Endometrial microvascular endothelial cells (primary cell): ENCODE measurements around the gene TMEM151A. TPM values are rescaled to one million over a fixed set of nuclear protein-coding genes. Genes with fewer than 3 reads are reported as not detected.
"Not testable (repeated sequence)": the region's sequence is repeated elsewhere in the genome, so short reads cannot be mapped to it uniquely, and the experiment has no call there.

Experiments
- in situ Hi-C: cut with HindIII; loops from 2 replicates; pipeline ENCODE4 v1.10.0; 2017; ENCODE audit warnings: low sequenced_read_pairs, low pct_unique_long_range_greater_than_20kb; ENCODE audit errors: inconsistent ontology term
- total RNA-seq: library from RNA; depleted of rRNA; stranded (reverse); fragments of >200 nt; gene quantifications from one replicate; pipeline ENCODE4 v1.2.3, GENCODE V29; 2015; ENCODE audit errors: inconsistent ontology term

The TMEM151A gene
- not detected for total RNA-seq

DNA sequence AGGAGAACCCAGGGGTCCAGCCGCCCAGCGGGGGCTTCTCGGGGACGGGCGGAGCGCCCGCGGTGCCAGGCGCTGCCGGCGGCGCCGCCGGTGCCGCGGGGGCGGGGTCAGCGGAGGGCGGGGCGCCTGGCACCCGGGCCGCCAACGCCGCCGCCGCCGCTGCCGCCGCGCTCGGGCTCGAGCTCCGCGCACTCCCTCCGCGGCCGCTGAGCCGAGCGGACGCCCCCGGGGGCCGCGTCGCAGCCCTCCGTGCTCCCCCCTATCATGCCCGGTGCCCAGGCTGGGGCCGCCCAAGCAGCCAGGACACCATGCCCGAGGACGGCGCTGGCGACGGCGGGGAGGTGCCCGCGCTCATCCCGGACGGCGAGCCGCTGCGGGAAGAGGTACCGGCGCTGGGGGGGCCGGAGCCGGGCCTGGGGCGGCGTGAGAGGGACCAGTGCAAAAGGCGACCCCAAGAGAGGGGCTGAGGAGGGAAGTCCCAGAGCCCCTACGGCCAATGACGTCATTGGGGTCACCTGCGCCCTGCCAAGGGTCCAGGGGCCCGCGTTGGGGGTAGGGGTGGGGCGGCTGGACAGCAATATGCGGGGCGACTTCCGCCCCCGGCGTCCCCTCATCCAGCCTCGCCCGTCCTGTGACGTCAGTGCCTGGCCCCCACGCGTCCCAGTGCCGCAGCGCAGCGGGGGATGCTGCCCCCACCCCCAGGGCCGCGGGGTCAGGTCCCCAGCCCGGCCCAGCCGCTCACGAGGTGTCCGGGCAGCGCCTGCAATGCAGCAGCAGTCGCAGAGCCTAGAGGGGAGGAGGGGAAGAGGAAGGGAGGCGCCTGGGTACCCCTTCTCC, at the start of gene TMEM151A:
TSS of gene TMEM151A (plus strand) at position 189 of the 837 bp plus-strand sequence. CDS start at position 309, 120 bp downstream.
- in situ Hi-C loops = no loop called here

DNA sequence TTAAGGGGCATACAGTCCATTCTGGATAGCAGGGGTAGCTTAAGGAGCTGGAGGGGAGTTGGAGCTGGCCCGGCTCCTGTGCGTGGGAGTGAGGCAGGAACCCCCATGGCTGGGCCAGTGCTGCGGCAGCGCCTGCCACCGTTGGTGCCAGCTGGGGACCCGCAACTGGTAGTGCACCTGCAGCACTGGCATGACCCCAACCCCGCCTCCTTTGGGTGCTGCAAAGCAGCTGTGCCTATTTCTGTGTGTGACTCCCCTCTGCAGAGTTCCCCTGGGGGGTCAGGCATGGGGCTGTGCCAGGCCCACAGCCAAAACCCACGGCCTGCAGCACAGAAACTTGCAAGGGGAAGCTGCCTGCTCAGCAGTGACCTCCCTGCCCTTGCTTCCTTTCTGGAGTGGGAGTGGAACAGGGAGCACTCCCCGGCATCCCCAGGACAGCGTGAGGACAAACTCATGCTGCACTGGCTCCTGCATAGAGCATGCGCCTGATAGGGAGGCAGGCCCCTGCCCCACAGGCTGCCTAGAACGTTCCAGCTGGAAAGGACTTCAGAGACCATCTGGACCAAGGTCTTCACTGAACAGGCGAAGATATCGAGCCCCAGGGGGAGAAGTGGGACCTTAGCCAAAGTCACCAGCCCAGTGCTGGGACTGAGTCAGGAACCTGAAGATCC, 49.5 kb upstream of the TMEM151A start:
- in situ Hi-C loops = no loop called here

DNA sequence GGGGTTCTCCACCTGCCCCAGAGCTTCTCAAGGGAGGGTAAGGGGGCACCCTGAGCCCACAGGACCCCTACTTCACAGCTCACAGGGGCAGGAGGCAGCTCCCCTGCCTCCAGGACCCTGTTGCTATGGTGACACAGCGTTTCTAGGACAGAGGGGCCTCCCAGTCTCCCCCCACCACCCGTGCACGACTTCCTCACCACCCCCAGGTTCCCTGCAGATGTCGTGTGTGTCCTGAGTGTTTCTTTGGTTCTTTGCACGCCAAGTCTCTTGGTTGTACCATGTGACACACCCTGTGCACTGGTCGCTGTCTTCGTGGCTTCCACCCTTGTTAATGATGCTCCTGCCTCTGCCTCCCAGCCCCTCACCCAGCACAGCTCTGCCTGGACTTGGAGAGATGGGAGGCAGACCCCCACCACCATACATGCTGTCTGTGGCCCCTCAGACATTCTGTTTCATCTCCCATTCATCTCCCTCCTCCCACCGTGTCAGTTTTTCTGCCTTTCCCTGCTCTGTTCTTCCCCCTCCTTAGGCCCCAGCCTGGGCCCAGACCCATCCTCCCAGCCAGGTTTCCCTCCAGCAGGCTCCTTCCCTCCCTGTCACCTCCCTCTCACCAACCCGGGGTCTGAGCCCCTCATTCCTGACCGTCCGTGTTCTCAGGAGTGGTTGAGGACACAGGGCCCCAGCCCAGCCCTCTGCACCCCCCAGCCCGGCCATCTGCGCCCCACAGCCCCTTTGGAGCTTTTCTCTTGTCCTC, 47.7 kb upstream of the TMEM151A start:
- in situ Hi-C loops = no loop called here

DNA sequence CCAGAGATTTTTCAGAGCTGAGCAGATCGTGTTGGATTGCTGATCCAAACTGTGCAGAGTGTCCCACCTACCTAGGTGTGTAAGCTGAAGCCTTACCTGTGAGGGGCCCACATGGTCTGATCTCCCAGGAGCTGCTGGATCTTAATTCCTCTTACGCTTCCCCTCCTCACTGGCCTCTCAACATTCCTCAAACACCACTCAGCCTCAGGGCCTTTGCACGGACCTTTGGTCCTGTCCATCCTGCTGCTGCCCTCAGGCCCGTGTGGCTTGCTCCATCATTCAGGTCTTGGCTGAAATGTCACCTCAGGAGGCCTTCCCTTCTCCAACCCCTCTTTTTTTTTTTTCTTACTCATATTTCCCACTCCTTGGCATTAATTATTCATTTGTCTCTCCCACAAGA, 44.4 kb upstream of the TMEM151A start:
- in situ Hi-C loops = no loop called here

DNA sequence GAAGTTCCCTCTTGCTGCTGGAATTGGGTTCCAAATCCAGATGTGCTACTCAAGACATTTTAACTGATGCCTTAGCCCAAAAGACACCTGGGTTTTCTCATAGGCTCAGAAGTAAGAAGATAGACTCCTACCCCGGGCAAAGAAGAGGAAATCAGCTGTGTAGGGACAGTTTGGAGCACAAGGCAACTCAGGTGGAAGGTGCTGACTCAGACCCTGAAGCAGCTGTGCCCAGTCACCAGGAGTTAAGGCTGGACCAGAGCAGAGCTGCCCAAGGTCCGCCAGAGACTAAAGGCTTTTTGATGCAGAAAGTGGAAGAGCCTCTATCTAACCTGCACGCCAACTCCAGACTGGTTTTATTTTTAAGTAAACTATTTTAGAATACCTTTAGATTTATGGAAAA, 43.9 kb upstream of the TMEM151A start:
- in situ Hi-C loops = no loop called here

DNA sequence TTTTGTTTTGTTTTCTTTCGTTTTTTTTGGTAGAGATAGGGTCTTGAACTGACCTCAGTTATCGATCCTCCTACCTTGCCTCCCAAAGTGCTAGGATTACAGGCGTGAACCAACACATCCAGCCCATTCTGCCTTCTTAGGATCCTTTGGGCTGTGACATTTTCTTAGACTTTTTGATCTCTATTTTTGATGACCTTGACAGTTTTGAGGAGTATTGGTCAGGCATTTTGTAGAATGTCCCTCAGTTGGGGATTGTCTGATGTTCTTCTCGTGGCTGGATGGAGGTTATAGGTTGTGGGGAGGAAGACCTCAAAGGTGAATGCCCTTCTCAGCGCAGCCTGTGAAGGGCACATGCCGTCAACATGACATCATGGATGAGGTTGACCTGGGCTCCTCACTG, 42.8 kb upstream of the TMEM151A start:
- in situ Hi-C loops = no loop called here

DNA sequence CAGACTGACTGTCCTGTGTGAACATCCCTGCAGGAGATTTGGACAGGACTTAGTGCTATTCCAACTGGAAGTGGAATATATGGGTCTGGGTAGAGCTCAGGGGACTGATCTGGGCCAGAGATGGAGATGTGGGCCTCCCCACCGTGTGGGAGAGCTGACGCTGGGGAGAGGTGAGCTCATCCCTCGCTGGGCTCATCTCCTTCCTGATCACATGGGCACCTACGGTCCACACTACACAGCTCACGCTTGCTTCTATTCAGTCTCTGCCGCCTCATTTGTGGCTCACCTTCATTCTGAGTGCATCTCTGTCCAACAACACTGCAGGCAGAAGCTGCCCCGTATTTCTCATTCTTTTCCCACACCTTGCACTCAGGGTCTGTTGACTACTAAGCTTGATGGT, 39.9 kb upstream of the TMEM151A start:
- in situ Hi-C loops = no loop called here

DNA sequence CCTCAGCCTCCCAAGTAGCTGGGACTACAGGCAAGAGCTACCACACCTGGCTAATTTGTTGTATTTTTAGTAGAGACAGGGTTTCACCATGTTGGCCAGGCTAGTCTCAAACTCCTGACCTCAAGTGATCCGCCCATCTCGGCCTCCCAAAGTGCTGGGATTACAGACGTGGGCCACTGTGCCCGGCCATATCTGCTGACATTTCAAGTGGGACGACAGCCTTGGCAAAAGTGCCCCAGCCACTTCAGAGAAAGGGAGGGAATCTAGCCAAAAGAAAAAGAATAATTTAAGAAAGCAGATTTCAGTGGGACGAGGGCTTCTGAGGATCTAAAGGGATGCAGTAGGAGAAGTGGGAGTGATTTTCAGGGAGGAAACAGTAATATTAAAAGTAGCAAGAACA, 38.6 kb upstream of the TMEM151A start:
- in situ Hi-C loops = not testable (repeated sequence)

DNA sequence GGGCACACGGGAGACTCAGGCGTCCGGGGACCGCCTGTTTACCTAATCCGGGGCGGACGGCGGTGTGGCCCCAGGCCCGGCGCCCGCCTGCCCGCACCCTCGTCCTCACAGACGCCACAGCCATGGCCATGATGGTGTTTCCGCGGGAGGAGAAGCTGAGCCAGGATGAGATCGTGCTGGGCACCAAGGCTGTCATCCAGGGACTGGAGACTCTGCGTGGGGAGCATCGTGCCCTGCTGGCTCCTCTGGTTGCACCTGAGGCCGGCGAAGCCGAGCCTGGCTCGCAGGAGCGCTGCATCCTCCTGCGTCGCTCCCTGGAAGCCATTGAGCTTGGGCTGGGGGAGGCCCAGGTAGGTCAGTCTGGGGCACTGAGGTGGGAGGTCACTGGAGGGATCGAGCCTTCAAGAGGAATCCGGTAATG, 33.2 kb upstream of the TMEM151A start:
- in situ Hi-C loops = no loop called here

DNA sequence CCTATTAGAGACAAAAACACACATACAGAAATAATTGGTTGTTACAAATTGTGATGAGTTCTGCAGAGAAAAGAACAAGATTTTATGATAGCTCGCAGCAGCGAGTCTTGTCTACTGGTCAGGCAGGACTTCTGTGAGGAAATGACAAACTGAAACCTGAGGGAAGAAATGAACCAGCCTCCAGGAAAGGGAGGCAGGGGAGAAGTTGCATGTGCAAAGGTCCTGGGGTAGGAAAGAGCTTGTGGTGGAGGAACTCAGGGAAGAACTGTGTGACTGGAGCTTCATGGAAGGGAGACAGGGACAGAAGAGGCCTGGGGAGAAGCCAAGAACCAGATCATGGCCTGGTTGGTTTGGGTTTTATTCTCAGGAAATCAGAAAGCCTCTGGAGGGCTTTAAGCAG, 32.5 kb upstream of the TMEM151A start:
- in situ Hi-C loops = no loop called here

DNA sequence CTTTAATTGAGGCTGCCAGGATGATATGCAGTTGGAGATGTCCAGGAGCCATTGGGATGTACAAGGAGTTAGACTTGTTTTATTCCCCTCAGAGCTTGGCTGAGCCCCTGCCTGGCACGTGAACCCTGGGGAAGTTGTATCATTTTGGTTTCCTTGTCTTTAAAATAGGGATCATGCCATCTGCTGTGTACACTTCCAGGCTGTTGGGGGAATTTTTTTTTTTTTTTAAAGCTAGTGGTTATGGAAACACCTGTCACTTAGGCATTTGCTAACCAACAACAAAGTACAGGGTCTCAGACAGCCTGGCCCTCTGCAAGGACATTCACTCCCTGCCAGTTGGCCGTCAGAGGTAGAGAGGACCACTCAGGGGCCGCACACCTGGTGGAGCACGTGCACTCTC, 31.7 kb upstream of the TMEM151A start:
- in situ Hi-C loops = no loop called here

DNA sequence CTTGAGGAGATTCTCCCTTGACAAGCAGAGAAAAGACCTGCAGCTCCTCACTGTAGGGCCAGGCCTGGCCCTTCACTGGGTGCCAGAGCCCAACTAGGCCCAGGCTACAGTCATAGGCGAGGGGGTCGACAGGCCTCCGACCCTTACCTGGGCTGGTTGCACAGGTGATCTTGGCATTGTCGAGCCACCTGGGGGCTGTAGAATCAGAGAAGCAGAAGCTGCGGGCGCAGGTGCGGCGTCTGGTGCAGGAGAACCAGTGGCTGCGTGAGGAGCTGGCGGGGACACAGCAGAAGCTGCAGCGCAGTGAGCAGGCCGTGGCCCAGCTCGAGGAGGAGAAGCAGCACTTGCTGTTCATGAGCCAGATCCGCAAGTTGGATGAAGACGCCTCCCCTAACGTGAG, 30.1 kb upstream of the TMEM151A start:
- in situ Hi-C loops = no loop called here

DNA sequence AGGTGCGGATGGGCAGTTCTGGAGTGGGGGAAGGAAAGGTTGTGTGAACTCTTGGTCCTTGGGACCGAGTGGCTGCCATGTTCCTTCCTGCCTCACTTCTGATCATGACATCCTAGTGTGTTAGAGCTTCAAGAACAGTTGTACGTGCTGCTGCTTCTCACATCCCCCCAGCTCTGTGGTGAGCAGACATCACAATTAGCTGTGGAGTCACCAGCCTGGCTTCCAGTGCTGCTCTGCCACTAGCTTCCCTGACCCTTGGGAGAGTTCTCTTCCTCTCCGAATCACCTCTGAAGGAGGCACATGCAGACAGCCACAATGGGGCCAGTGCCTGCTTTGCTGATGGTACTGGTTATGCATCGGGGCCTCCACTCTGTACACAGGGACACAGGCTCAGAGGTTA, 29.5 kb upstream of the TMEM151A start:
- in situ Hi-C loops = no loop called here

DNA sequence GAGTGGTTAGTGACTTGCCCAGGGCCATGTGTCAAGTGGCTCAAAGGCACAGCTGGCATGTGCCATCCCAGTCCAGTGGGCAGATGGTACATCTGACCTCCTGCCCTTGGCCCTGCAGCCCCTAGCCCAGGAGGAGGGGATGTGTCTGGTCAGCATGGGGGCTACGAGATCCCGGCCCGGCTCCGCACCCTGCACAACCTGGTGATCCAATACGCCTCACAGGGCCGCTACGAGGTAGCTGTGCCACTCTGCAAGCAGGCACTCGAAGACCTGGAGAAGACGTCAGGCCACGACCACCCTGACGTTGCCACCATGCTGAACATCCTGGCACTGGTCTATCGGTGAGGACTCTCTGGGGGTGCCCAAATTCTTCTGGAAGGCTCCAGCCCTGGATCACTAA, 29.0 kb upstream of the TMEM151A start:
- in situ Hi-C loops = no loop called here

DNA sequence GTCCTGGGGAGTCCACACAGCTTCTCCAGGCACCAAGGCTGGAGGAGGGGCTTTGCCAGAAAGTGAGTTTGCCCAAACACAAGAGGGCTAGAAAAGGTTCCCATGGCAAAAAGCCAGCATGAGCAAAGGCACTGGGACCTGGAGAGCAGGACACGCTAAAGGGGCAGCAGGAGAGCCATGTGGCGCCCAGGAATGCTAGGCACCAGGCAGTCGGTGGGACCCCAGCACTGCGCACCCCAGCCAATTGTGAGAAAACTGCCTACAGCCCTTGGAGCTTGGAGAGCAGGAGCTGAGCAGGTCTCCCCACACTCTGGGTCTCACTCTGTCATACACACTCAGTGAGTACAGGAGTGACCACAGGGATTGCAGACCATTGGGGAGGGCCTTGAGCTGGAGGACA, 28.5 kb upstream of the TMEM151A start:
- in situ Hi-C loops = no loop called here

DNA sequence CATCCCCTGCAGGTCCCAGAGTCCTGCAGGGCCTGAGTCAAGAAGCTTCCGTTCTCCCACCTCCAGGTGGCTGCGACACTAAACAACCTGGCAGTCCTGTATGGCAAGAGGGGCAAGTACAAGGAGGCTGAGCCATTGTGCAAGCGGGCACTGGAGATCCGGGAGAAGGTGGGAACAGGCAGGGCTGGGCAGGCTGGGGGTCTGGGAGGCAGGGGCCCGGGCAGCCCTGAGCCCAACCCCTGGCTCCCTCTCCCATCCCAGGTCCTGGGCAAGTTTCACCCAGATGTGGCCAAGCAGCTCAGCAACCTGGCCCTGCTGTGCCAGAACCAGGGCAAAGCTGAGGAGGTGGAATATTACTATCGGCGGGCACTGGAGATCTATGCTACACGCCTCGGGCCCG, 27.9 kb upstream of the TMEM151A start:
- in situ Hi-C loops = no loop called here

DNA sequence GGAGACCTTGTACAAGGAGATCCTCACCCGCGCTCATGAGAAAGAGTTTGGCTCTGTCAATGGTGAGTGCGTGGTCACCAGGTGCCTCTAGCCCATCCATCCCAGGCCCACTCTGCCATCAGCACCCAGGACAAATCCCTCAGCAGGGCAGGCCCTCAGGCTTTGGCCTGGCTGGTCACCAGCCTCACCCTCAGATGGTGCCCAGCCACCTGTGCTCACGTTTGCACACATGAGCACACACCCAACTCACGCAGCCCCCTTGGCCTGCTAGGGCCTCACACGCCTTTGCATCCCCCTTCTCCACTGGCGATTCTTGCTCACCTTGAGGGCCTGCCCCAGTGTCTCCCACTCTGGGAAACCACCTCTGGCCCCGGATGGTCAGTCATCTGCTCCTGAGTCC, 27.3 kb upstream of the TMEM151A start:
- in situ Hi-C loops = no loop called here

DNA sequence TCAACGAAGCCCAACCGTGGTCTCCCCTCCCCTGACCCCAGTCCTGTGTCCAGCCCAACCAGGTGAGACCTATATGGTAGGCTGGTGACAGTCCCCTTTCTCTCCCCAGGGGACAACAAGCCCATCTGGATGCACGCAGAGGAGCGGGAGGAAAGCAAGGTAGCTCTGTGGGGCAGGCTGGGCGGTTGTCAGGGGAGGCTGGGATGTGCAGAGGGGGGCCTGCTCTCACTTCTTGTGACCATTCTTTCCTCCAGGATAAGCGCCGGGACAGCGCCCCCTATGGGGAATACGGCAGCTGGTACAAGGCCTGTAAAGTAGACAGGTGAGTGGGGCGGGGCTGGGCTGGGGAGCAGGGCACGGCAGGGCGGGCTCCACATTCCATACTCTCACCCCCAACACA, 26.8 kb upstream of the TMEM151A start:
- in situ Hi-C loops = no loop called here

DNA sequence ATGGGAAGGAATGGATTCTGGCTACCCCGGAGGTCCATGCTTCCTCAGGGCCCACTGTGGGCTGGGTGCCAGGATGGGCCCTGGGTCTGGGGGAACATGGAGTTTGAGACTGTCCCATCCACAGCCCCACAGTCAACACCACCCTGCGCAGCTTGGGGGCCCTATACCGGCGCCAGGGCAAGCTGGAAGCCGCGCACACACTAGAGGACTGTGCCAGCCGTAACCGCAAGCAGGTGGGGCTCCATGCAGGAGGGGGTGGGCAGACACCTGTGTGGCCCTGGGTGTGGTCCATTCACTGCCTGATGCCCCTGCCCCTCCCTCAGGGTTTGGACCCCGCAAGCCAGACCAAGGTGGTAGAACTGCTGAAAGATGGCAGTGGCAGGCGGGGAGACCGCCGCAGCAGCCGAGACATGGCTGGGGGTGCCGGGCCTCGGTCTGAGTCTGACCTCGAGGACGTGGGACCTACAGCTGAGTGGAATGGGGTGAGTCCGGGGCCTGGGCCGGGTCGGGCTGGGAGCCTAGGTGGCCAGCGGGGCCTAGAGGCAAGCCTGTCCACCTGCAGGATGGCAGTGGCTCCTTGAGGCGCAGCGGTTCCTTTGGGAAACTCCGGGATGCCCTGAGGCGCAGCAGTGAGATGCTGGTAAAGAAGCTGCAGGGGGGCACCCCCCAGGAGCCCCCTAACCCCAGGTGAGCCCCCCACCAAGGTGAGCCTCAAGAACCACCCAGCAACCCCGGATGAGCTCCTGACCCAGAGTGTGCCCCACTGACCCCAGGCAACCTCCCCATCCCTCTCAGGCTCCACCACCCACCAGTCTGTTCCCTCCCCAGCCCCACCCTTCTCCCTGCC, 25.9 kb upstream of the TMEM151A start:
- in situ Hi-C loops = no loop called here
